Fibroblast of lung (primary cell): ENCODE measurements around the gene TMPRSS4. TPM values are rescaled to one million over a fixed set of nuclear protein-coding genes. Genes with fewer than 3 reads are reported as not detected.

Experiments used
- DNase-seq, 2 donors: peaks; one replicate each; pipeline versions ENCODE4 v3.0.0 to v3.0.0-alpha.2; 2010; ENCODE audit warnings: low read depth in 2 of 2
- H2AFZ ChIP-seq: 2 replicates; pipeline ENCODE4 v1.5.1; 2012; ENCODE audit warnings: low read length, control low read depth, inconsistent platforms
- H3K27ac ChIP-seq: 2 replicates; pipeline ENCODE4 v1.5.1; 2011; ENCODE audit warnings: low read length, control low read depth; ENCODE audit not compliant: insufficient read depth
- H3K27me3 ChIP-seq: 2 replicates; pipeline ENCODE4 v1.5.1; 2011; ENCODE audit warnings: mild to moderate bottlenecking, low read length; ENCODE audit not compliant: control insufficient read depth, insufficient read depth
- H3K36me3 ChIP-seq: 2 replicates; pipeline ENCODE4 v1.5.1; 2011; ENCODE audit warnings: low read length; ENCODE audit not compliant: control insufficient read depth, insufficient read depth
- H3K4me1 ChIP-seq: 2 replicates; pipeline ENCODE4 v1.5.1; 2011; ENCODE audit warnings: low read length; ENCODE audit not compliant: control insufficient read depth, insufficient read depth; ENCODE audit errors: extremely low read depth
- H3K4me2 ChIP-seq: 2 replicates; pipeline ENCODE4 v1.5.1; 2011; ENCODE audit warnings: low read length, control low read depth; ENCODE audit not compliant: insufficient read depth; ENCODE audit errors: extremely low read depth
- H3K4me3 ChIP-seq, 4 experiments: fragments of 200-600 bp in 1 of 4; sonication (generic) in 1 of 4; replicated peaks in 1 of 4; 2 replicates each; pipeline ENCODE4 v1.5.1; 2011 to 2016; ENCODE audit warnings: low read length in 4 of 4, low read depth in 3 of 4, mild to moderate bottlenecking in 3 of 4, control low read depth in 2 of 4, inconsistent platforms in 1 of 4, mixed read lengths in 1 of 4; ENCODE audit not compliant: insufficient read depth in 1 of 4; ENCODE audit errors: control extremely low read depth in 1 of 4
- H3K79me2 ChIP-seq: 2 replicates; pipeline ENCODE4 v1.5.1; 2012; ENCODE audit warnings: mild to moderate bottlenecking, low read length, inconsistent platforms; ENCODE audit not compliant: control insufficient read depth, insufficient read depth
- H3K9ac ChIP-seq: 2 replicates; pipeline ENCODE4 v1.5.1; 2011; ENCODE audit warnings: mild to moderate bottlenecking, low read length, control low read depth; ENCODE audit not compliant: insufficient read depth
- H3K9me3 ChIP-seq: 2 replicates; pipeline ENCODE4 v1.5.1; 2012; ENCODE audit warnings: low read depth, low read length; ENCODE audit not compliant: control insufficient read depth, insufficient read depth
- H4K20me1 ChIP-seq: 2 replicates; pipeline ENCODE4 v1.5.1; 2011; ENCODE audit warnings: low read length; ENCODE audit not compliant: control insufficient read depth, insufficient read depth; ENCODE audit errors: extremely low read depth
- CTCF ChIP-seq, 2 donors: IDR thresholded peaks in 1 of 2; conservative IDR thresholded peaks in 1 of 2; 1 replicate in 1 of 2; 2 replicates in 1 of 2; pipeline ENCODE4 v1.5.1; 2011 to 2012; ENCODE audit warnings: low read length in 2 of 2, control low read depth in 1 of 2, inconsistent platforms in 1 of 2, low read depth in 1 of 2, mild to moderate bottlenecking in 1 of 2
- EZH2 ChIP-seq: IDR thresholded peaks from 2 replicates; pipeline ENCODE4 v1.5.1; 2012; ENCODE audit warnings: low read length, control low read depth, mild to moderate bottlenecking; ENCODE audit errors: missing control alignments
- polyA plus RNA-seq, 2 donors: library from polyadenylated mRNA; depleted of rRNA in 1 of 2; stranded (reverse) in 1 of 2; unstranded in 1 of 2; fragments of >200 nt; gene quantifications; 2 replicates each; pipeline ENCODE4 v1.2.1, GENCODE V29; 2011 to 2012; ENCODE audit warnings: missing spikeins in 1 of 2
- total RNA-seq: library from RNA; depleted of rRNA; stranded (reverse); fragments of >200 nt; gene quantifications from 2 replicates; pipeline ENCODE4 v1.2.1, GENCODE V29; 2014

TMPRSS4 gene
- total and polyA plus RNA-seq, 2 donors (not counting 1 experiment from before 2014, with no cell fraction given), result not detected

- TF ChIP-seq EZH2 (no peak), CTCF (conservative IDR thresholded peaks at IDR 0.05 in 1 of 2, IDR thresholded peaks at IDR 0.05 in 1 of 2; ENCODE audit: low read depth in 1 of 2, low read length in 2 of 2) (no peak)
- no peak overlapping the region for H3K4me2 ChIP-seq
- no peaks in the 10 kb centered on the region for H3K27me3 ChIP-seq
- H2AFZ ChIP-seq, result no peak overlapping the region
- no peak overlapping the region for H3K4me3 ChIP-seq
- no peak for DNase-seq
- H3K36me3 ChIP-seq, result no peaks in the 10 kb centered on the region
- no peak overlapping the region for H3K9ac ChIP-seq
- no peaks in the 10 kb centered on the region for H3K79me2 ChIP-seq
- no peaks in the 10 kb centered on the region for H4K20me1 ChIP-seq
- H3K27ac ChIP-seq, result no peak overlapping the region
- no peaks in the 10 kb centered on the region for H3K9me3 ChIP-seq
- H3K4me1 ChIP-seq, result no peaks in the 10 kb centered on the region
Measured at GRCh38 chr11:118168316-118168715, 91.4 kb downstream of the TMPRSS4 start.

- Histone ChIP-seq H3K4me2 (no peak overlapping the region), H3K4me1 (no peaks in the 10 kb centered on the region), H3K9ac (no peak overlapping the region), H2AFZ (no peak overlapping the region), H4K20me1 (no peaks in the 10 kb centered on the region), H3K4me3 (no peak overlapping the region), H3K27me3 (no peaks in the 10 kb centered on the region), H3K9me3 (no peaks in the 10 kb centered on the region), H3K36me3 (no peaks in the 10 kb centered on the region), H3K27ac (no peak overlapping the region), H3K79me2 (no peaks in the 10 kb centered on the region)
- TF ChIP-seq EZH2 (no peak), CTCF (conservative IDR thresholded peaks at IDR 0.05 in 1 of 2, IDR thresholded peaks at IDR 0.05 in 1 of 2; ENCODE audit: low read depth in 1 of 2, low read length in 2 of 2) (no peak)
- DNase-seq, result no peak
Measured at GRCh38 chr11:118168751-118169150, 91.9 kb downstream of the TMPRSS4 start.

- TF ChIP-seq CTCF (conservative IDR thresholded peaks at IDR 0.05 in 1 of 2, IDR thresholded peaks at IDR 0.05 in 1 of 2; ENCODE audit: low read depth in 1 of 2, low read length in 2 of 2), result no peak
- TF ChIP-seq EZH2, result no peak
- no peaks in the 10 kb centered on the region for H3K79me2 ChIP-seq
- H3K27me3 ChIP-seq, result no peaks in the 10 kb centered on the region
Measured at GRCh38 chr11:118169300-118170140, 92.6 kb downstream of the TMPRSS4 start.

More at GRCh38 chr11:118169300-118170140, 92.6 kb downstream of the TMPRSS4 start:
- H3K27ac ChIP-seq, result no peak overlapping the region
- no peaks in the 10 kb centered on the region for H3K36me3 ChIP-seq
- no peak overlapping the region for H2AFZ ChIP-seq
- H3K4me2 ChIP-seq, result no peak overlapping the region
- H3K4me1 ChIP-seq, result no peaks in the 10 kb centered on the region
- H3K4me3 ChIP-seq, result no peak overlapping the region
- no peaks in the 10 kb centered on the region for H4K20me1 ChIP-seq
- no peaks in the 10 kb centered on the region for H3K9me3 ChIP-seq
- no peak for DNase-seq
- no peak overlapping the region for H3K9ac ChIP-seq
